ENCODE measurements around the gene IRX3. TPM values are rescaled to one million over a fixed set of nuclear protein-coding genes. Genes with fewer than 3 reads are reported as not detected.

The IRX3 gene
- total and polyA plus RNA-seq, 3 experiments from 2014 or later: not detected

GRCh38 chr16:54240271-54241129 lies 46.1 kb downstream of the IRX3 start:
- H3K4me3 Mint-ChIP-seq: no peak overlapping the region
- no peak for DNase-seq
- H3K9me3 ChIP-seq (ENCODE audit: low read length): no peaks in the 10 kb centered on the region
- H3K36me3 ChIP-seq (ENCODE audit: insufficient read depth, low read length): no peaks in the 10 kb centered on the region
- peaks cover 15 to 18% of the 10 kb centered on the region in 2 donors for H3K27me3 Mint-ChIP-seq
- H3K36me3 Mint-ChIP-seq: no peaks in the 10 kb centered on the region
- ChIA-PET CTCF (interaction anchor here (0.7 kb wide), 1 partner anchor 162 kb away, joined by 4 read pairs; no protein-coding TSS in a partner anchor), POLR2A (no interaction called here)
- H3K27ac Mint-ChIP-seq: no peak overlapping the region
- peaks cover 0 to 1% (median 0%) of the 10 kb centered on the region in 5 donors for H3K9me3 Mint-ChIP-seq
- H3K27me3 ChIP-seq (ENCODE audit: insufficient read depth, low read length, poor library complexity, severe bottlenecking): no peaks in the 10 kb centered on the region
- H3K4me1 ChIP-seq (ENCODE audit: insufficient read depth, low read length): no peaks in the 10 kb centered on the region
- H3K27ac ChIP-seq (ENCODE audit: low read depth, low read length): no peak overlapping the region
- no peak overlapping the region for H3K4me3 ChIP-seq (ENCODE audit: low read length)
- H3K4me1 Mint-ChIP-seq: no peaks in the 10 kb centered on the region

- H3K36me3 ChIP-seq (ENCODE audit: insufficient read depth, low read length): no peaks in the 10 kb centered on the region
- no peak overlapping the region for H3K27ac ChIP-seq (ENCODE audit: low read depth, low read length)
- no peak for DNase-seq
- peaks cover 13 to 19% of the 10 kb centered on the region in 2 donors for H3K27me3 Mint-ChIP-seq
- no peaks in the 10 kb centered on the region for H3K4me1 ChIP-seq (ENCODE audit: insufficient read depth, low read length)
- H3K27me3 ChIP-seq (ENCODE audit: insufficient read depth, low read length, poor library complexity, severe bottlenecking): no peaks in the 10 kb centered on the region
- no peaks in the 10 kb centered on the region for H3K4me1 Mint-ChIP-seq
- no peak overlapping the region for H3K4me3 Mint-ChIP-seq
- no peak overlapping the region for H3K27ac Mint-ChIP-seq
- H3K4me3 ChIP-seq (ENCODE audit: low read length): no peak overlapping the region
- no peaks in the 10 kb centered on the region for H3K9me3 ChIP-seq (ENCODE audit: low read length)
- ChIA-PET POLR2A (no interaction called here), CTCF (no interaction called here)
- H3K36me3 Mint-ChIP-seq: no peaks in the 10 kb centered on the region
- peaks cover 0 to 1% (median 0%) of the 10 kb centered on the region in 5 donors for H3K9me3 Mint-ChIP-seq
These were observed 47.1 kb downstream of the IRX3 start for GRCh38 chr16:54239456-54239855.

- Histone ChIP-seq H3K4me1 (ENCODE audit: insufficient read depth, low read length) (no peaks in the 10 kb centered on the region), H3K27me3 (ENCODE audit: insufficient read depth, low read length, poor library complexity, severe bottlenecking) (no peaks in the 10 kb centered on the region), H3K36me3 (ENCODE audit: insufficient read depth, low read length) (no peaks in the 10 kb centered on the region), H3K9me3 (ENCODE audit: low read length) (no peaks in the 10 kb centered on the region), H3K4me3 (ENCODE audit: low read length) (no peak overlapping the region), H3K27ac (ENCODE audit: low read depth, low read length) (no peak overlapping the region)
- Mint-ChIP-seq H3K36me3 (no peaks in the 10 kb centered on the region), H3K9me3 (peaks cover 0 to 1% (median 0%) of the 10 kb centered on the region in 5 donors), H3K4me1 (no peaks in the 10 kb centered on the region), H3K27me3 (peaks cover 11 to 15% of the 10 kb centered on the region in 2 donors), H3K27ac (no peak overlapping the region), H3K4me3 (no peak overlapping the region)
- DNase-seq: no peak
- CTCF ChIA-PET: no interaction called here
- POLR2A ChIA-PET: no interaction called here
These were observed 49.8 kb downstream of the IRX3 start for GRCh38 chr16:54236773-54237172.

- H3K36me3 Mint-ChIP-seq: no peaks in the 10 kb centered on the region
- Histone ChIP-seq H3K36me3 (ENCODE audit: insufficient read depth, low read length) (no peaks in the 10 kb centered on the region), H3K4me1 (ENCODE audit: insufficient read depth, low read length) (no peaks in the 10 kb centered on the region), H3K4me3 (ENCODE audit: low read length) (no peak overlapping the region), H3K27me3 (ENCODE audit: insufficient read depth, low read length, poor library complexity, severe bottlenecking) (no peaks in the 10 kb centered on the region), H3K9me3 (ENCODE audit: low read length) (no peaks in the 10 kb centered on the region), H3K27ac (ENCODE audit: low read depth, low read length) (no peak overlapping the region)
- no peak for DNase-seq
- no peak overlapping the region for H3K27ac Mint-ChIP-seq
- peaks cover 0 to 2% (median 0%) of the 10 kb centered on the region in 5 donors for H3K9me3 Mint-ChIP-seq
- H3K4me3 Mint-ChIP-seq: no peak overlapping the region
- ChIA-PET CTCF (no interaction called here), POLR2A (no interaction called here)
- H3K27me3 Mint-ChIP-seq: peaks cover 11 to 18% of the 10 kb centered on the region in 2 donors
- H3K4me1 Mint-ChIP-seq: no peaks in the 10 kb centered on the region
These were observed 53.0 kb downstream of the IRX3 start for GRCh38 chr16:54233615-54234014.

Measured in CD8-positive, alpha-beta memory T cell (primary cell).